Peyer's patch (tissue), 4 donors: ENCODE data around the gene F13B.

Experiments used
- POLR2A ChIP-seq, 2 donors: fragments of 450-650 bp; IDR thresholded peaks; one replicate each; pipeline ENCODE4 v1.5.1; 2017; ENCODE audit warnings: antibody characterized with exemption in 2 of 2, mild to moderate bottlenecking in 2 of 2, moderate library complexity in 2 of 2
- TF ChIP-seq, protein P1 (sequence below), 6 experiments: fragments of 450-650 bp in 4 of 6; fragments of 200-600 bp in 2 of 6; sonication (generic) in 1 of 6; IDR thresholded peaks; one replicate each; pipeline ENCODE4 v1.5.1; 2017 to 2019; ENCODE audit warnings: antibody characterized with exemption in 6 of 6, mild to moderate bottlenecking in 3 of 6, moderate library complexity in 1 of 6

DNA sequence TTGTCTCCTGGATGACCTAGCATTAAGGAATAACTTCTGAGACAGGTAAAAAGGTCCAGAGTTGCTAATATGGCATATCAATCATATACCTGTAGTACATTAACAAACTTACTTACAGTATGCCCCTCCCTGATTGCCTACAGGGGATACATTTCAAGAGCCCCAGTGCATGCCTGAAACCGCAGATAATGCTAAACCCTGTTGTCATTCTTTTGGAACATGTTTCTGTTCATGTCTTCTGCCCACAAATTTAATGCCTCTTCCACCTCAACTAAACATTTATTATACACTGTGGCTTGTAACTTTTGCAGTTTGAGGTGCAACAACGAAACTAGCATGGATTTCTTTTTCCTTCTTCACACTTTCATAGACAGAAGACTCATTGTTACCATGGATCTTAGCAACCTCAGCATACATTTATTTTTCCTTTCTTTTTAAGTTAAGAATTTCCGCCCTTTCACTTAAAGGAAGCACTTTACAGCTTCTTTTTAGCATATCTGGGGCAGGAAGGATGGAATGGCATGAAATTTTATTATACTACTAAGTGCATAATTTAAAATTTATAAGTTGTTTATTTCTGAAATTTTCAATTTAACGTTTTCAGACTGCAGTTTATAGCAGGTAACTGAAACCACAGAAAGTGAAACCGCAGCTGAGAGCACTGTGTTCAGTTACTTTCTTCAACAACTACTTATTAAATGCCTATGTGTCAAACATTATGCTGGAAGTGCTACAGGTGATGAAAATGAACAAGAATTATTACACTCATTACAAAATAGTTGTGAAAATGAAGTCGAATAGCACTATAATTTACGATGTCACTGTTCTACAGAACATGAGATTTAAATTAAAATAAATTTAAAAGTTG lies 25.3 kb downstream of the F13B start:
- TF ChIP-seq, protein P1, sequence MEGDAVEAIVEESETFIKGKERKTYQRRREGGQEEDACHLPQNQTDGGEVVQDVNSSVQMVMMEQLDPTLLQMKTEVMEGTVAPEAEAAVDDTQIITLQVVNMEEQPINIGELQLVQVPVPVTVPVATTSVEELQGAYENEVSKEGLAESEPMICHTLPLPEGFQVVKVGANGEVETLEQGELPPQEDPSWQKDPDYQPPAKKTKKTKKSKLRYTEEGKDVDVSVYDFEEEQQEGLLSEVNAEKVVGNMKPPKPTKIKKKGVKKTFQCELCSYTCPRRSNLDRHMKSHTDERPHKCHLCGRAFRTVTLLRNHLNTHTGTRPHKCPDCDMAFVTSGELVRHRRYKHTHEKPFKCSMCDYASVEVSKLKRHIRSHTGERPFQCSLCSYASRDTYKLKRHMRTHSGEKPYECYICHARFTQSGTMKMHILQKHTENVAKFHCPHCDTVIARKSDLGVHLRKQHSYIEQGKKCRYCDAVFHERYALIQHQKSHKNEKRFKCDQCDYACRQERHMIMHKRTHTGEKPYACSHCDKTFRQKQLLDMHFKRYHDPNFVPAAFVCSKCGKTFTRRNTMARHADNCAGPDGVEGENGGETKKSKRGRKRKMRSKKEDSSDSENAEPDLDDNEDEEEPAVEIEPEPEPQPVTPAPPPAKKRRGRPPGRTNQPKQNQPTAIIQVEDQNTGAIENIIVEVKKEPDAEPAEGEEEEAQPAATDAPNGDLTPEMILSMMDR (IDR thresholded peaks at IDR 0.05): no peak
- TF ChIP-seq POLR2A (IDR thresholded peaks at IDR 0.05): no peak
